Right atrium auricular region (tissue), 2 donors: ENCODE data around the gene LPP. TPM values are rescaled to one million over a fixed set of nuclear protein-coding genes. Genes with fewer than 3 reads are reported as not detected.

Source experiments
- DNase-seq: peaks from one replicate; pipeline ENCODE4 v3.0.0-alpha.2; 2019; ENCODE audit warnings: low spot score
- H3K27ac ChIP-seq, 2 donors: fragments of 200-600 bp; sonication (generic); 1 replicate in 1 of 2; 2 replicates in 1 of 2; pipeline ENCODE4 v1.5.1; 2016 to 2019
- H3K27me3 ChIP-seq, 2 donors: fragments of 200-600 bp; sonication (generic); one replicate each; pipeline versions ENCODE4 v1.5.1 to v1.6.0; 2017 to 2019
- H3K36me3 ChIP-seq: fragments of 200-600 bp; sonication (generic); one replicate; pipeline ENCODE4 v1.5.1; 2016
- H3K4me1 ChIP-seq, 2 donors: fragments of 200-600 bp; sonication (generic); one replicate each; pipeline versions ENCODE4 v1.5.1 to v1.6.0; 2017 to 2019
- H3K4me3 ChIP-seq, 2 donors: fragments of 200-600 bp; sonication (generic); 1 replicate in 1 of 2; 2 replicates in 1 of 2; pipeline ENCODE4 v1.5.1; 2017 to 2019; ENCODE audit warnings: mild to moderate bottlenecking in 1 of 2, moderate library complexity in 1 of 2
- H3K9me3 ChIP-seq, 2 donors: fragments of 200-600 bp; sonication (generic); one replicate each; pipeline ENCODE4 v1.5.1; 2019
- CTCF ChIP-seq, 2 donors: fragments of 200-600 bp; sonication (generic); IDR thresholded peaks; one replicate each; pipeline ENCODE4 v1.5.1; 2019; ENCODE audit warnings: antibody characterized with exemption in 2 of 2
- total RNA-seq, 2 donors: library from RNA; depleted of rRNA; stranded (reverse); fragments of >200 nt; gene quantifications; one replicate each; pipeline ENCODE4 v1.1.0, GENCODE V29; 2016

LPP gene
- total RNA-seq, 2 donors from 2014 or later: 117 to 186 TPM

- no peak for TF ChIP-seq CTCF (IDR thresholded peaks at IDR 0.05)
- no peak overlapping the region for H3K4me3 ChIP-seq
- H3K4me1 ChIP-seq: peaks cover 0 to 26% of the 10 kb centered on the region in 2 donors
- no peak overlapping the region for H3K27ac ChIP-seq
- no peaks in the 10 kb centered on the region for H3K9me3 ChIP-seq
- H3K36me3 ChIP-seq: no peaks in the 10 kb centered on the region
- no peaks in the 10 kb centered on the region for H3K27me3 ChIP-seq
- DNase-seq: no peak
These were observed 178.1 kb downstream of the LPP start for GRCh38 chr3:188332085-188332484.

GRCh38 chr3:188335656-188336055 lies 181.7 kb downstream of the LPP start:
- H3K36me3 ChIP-seq: no peaks in the 10 kb centered on the region
- H3K9me3 ChIP-seq: no peaks in the 10 kb centered on the region
- H3K27me3 ChIP-seq: no peaks in the 10 kb centered on the region
- TF ChIP-seq CTCF (IDR thresholded peaks at IDR 0.05): no peak
- no peak for DNase-seq
- H3K27ac ChIP-seq: no peak overlapping the region
- H3K4me3 ChIP-seq: no peak overlapping the region
- peaks cover 0 to 28% of the 10 kb centered on the region in 2 donors for H3K4me1 ChIP-seq

GRCh38 chr3:188336178-188336577 lies 182.2 kb downstream of the LPP start:
- Histone ChIP-seq H3K36me3 (no peaks in the 10 kb centered on the region), H3K27ac (peak overlapping the region in 1 of 2 donors; percentile 13), H3K27me3 (no peaks in the 10 kb centered on the region), H3K4me3 (no peak overlapping the region), H3K4me1 (peaks cover 0 to 23% of the 10 kb centered on the region in 2 donors), H3K9me3 (no peaks in the 10 kb centered on the region)
- DNase-seq: no peak
- no peak for TF ChIP-seq CTCF (IDR thresholded peaks at IDR 0.05)

- no peak for TF ChIP-seq CTCF (IDR thresholded peaks at IDR 0.05)
- no peaks in the 10 kb centered on the region for H3K36me3 ChIP-seq
- no peak for DNase-seq
- no peaks in the 10 kb centered on the region for H3K27me3 ChIP-seq
- H3K4me3 ChIP-seq: no peak overlapping the region
- peak overlapping the region; percentile 13 to 27 for H3K27ac ChIP-seq
- no peaks in the 10 kb centered on the region for H3K9me3 ChIP-seq
- H3K4me1 ChIP-seq: peaks cover 0 to 18% of the 10 kb centered on the region in 2 donors
These were observed 183.3 kb downstream of the LPP start for GRCh38 chr3:188337232-188337631.

GRCh38 chr3:188338086-188338485 lies 184.1 kb downstream of the LPP start:
- no peak for DNase-seq
- Histone ChIP-seq H3K9me3 (no peaks in the 10 kb centered on the region), H3K27ac (peak overlapping the region in 1 of 2 donors; percentile 27), H3K27me3 (no peaks in the 10 kb centered on the region), H3K4me3 (no peak overlapping the region), H3K36me3 (no peaks in the 10 kb centered on the region), H3K4me1 (peaks cover 0 to 18% of the 10 kb centered on the region in 2 donors)
- TF ChIP-seq CTCF (IDR thresholded peaks at IDR 0.05): no peak
